Sigmoid colon (tissue), 7 donors: Measurements from ENCODE around the gene C1orf105. TPM values are rescaled to one million over a fixed set of nuclear protein-coding genes. Genes with fewer than 3 reads are reported as not detected.

Experiments used
- DNase-seq: peaks from one replicate; pipeline ENCODE4 v3.0.0-alpha.2; 2019
- H3K27ac ChIP-seq, 4 donors: fragments of 200-600 bp; sonication (generic); one replicate each; pipeline ENCODE4 v1.5.1; 2016 to 2019; ENCODE audit warnings: mild to moderate bottlenecking in 1 of 4
- H3K27me3 ChIP-seq, 3 donors: fragments of 200-600 bp; sonication (generic); one replicate each; pipeline ENCODE4 v1.5.1; 2019; ENCODE audit warnings: mild to moderate bottlenecking in 1 of 3
- H3K36me3 ChIP-seq, 4 donors: fragments of 200-600 bp; sonication (generic); one replicate each; pipeline ENCODE4 v1.5.1; 2016 to 2019
- H3K4me1 ChIP-seq, 4 donors: fragments of 200-600 bp; sonication (generic); one replicate each; pipeline ENCODE4 v1.5.1; 2017 to 2019
- H3K4me3 ChIP-seq, 4 donors: fragments of 200-600 bp; sonication (generic); one replicate each; pipeline ENCODE4 v1.5.1; 2017 to 2019; ENCODE audit warnings: mild to moderate bottlenecking in 2 of 4, moderate library complexity in 1 of 4
- H3K9me3 ChIP-seq, 4 donors: fragments of 200-600 bp in 3 of 4; sonication (generic) in 3 of 4; one replicate each; pipeline versions ENCODE4 v1.5.1 to v1.6.1; 2013 to 2019
- EP300 ChIP-seq, 4 donors: sonication (generic); formaldehyde crosslinking; IDR thresholded peaks; one replicate each; pipeline ENCODE4 v1.6.1; 2017; ENCODE audit warnings: antibody characterized with exemption in 4 of 4
- POLR2A ChIP-seq, 2 donors: fragments of 450-650 bp; IDR thresholded peaks; one replicate each; pipeline ENCODE4 v1.6.1; 2016; ENCODE audit warnings: antibody characterized with exemption in 2 of 2, mild to moderate bottlenecking in 2 of 2, moderate library complexity in 2 of 2
- POLR2AphosphoS5 ChIP-seq, 4 donors: sonication (generic); formaldehyde crosslinking; IDR thresholded peaks; one replicate each; pipeline ENCODE4 v1.6.1; 2017; ENCODE audit warnings: antibody characterized with exemption in 4 of 4
- WGBS, 2 donors: extraction: QIAGEN DNeasy Blood & Tissue Kit; methylation state at CpG; one replicate each; pipeline ENCODE4 v1.1.7; 2013; 5-methylcytosine and 5-hydroxymethylcytosine counted together
- intact Hi-C: fragments of 100-400 bp; cut with DNase I; formaldehyde crosslinking; loops from one replicate; pipeline ENCODE4 v1.15.1; 2023
- polyA plus RNA-seq, 3 donors: library from polyadenylated mRNA; stranded (reverse); fragments of 200-250 nt; gene quantifications; one replicate each; pipeline ENCODE4 v1.2.3, GENCODE V29; 2013
- total RNA-seq, 4 donors: library from RNA; depleted of rRNA; stranded (reverse); fragments of >200 nt; gene quantifications; one replicate each; pipeline ENCODE4 v1.1.0, GENCODE V29; 2016
- TF ChIP-seq, protein P1 (sequence below), 4 experiments: fragments of 450-650 bp in 3 of 4; fragments of 200-600 bp in 1 of 4; IDR thresholded peaks; one replicate each; pipeline ENCODE4 v1.5.1; 2016 to 2019; ENCODE audit warnings: antibody characterized with exemption in 4 of 4, mild to moderate bottlenecking in 3 of 4, moderate library complexity in 2 of 4
- donor health status: healthy with polysubstance abuse.
- donor health status: Bipolar disorder and iron deficiency.
- donor health status: healthy.

Gene C1orf105
- total and polyA plus RNA-seq, 7 donors: not detected

DNA sequence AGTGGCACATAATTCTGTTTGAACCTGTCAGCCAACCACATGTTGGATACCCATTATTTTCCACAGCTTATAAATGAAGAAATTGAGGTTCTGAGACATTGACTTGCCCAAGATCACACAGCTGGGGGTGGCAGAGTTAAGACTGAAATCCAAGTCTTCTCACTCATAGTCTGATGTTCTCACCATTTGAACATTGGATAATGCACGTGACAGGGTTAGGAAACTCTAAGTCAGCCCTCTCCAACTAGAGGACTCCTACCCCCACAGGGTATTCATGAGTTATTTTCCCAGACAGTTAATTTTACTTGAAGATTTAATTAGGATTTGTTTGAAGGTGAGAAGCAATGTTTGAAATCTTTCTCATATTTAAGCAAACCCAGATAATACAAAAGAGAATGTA, 38.1 kb upstream of the C1orf105 start:
- Histone ChIP-seq H3K36me3 (no peaks in the 10 kb centered on the region), H3K4me3 (no peak overlapping the region), H3K27me3 (no peaks in the 10 kb centered on the region), H3K27ac (peak overlapping the region; percentile 29 to 76 (median 60)), H3K9me3 (no peaks in the 10 kb centered on the region), H3K4me1 (peaks cover 0 to 37% (median 28%) of the 10 kb centered on the region in 4 donors)
- DNase-seq: no peak
- WGBS, 2 donors: 75 to 80% methylated on average over 1 of the region's 1 CpG
- intact Hi-C loops: loop anchor here (2.0 kb wide), 1 partner anchor 16 kb away; no protein-coding TSS in a partner anchor
- TF ChIP-seq, protein P1, sequence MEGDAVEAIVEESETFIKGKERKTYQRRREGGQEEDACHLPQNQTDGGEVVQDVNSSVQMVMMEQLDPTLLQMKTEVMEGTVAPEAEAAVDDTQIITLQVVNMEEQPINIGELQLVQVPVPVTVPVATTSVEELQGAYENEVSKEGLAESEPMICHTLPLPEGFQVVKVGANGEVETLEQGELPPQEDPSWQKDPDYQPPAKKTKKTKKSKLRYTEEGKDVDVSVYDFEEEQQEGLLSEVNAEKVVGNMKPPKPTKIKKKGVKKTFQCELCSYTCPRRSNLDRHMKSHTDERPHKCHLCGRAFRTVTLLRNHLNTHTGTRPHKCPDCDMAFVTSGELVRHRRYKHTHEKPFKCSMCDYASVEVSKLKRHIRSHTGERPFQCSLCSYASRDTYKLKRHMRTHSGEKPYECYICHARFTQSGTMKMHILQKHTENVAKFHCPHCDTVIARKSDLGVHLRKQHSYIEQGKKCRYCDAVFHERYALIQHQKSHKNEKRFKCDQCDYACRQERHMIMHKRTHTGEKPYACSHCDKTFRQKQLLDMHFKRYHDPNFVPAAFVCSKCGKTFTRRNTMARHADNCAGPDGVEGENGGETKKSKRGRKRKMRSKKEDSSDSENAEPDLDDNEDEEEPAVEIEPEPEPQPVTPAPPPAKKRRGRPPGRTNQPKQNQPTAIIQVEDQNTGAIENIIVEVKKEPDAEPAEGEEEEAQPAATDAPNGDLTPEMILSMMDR (IDR thresholded peaks at IDR 0.05): no peak
- no peak for TF ChIP-seq POLR2AphosphoS5 (IDR thresholded peaks at IDR 0.05)
- no peak for TF ChIP-seq POLR2A (IDR thresholded peaks at IDR 0.05)
- no peak for TF ChIP-seq EP300 (IDR thresholded peaks at IDR 0.05)

DNA sequence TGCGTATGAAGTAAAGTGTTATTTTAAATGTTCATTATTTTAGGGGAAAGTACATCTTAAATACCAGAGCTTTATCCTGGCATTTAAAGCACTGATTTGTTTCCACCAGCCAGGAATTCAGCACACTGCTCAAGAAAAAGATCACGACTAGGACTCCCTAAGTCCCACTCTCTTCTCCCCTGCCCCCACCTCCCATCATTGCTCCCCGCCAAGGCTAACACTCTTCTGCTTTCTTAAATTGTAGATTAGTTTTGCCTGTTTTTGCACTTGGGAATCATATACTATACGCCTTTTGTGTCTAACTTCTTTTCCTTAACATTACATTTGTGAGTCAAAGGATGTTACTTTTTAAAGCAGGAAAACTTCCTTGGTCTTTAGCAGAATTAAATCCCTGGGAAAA, 37.5 kb upstream of the C1orf105 start:
- Histone ChIP-seq H3K4me1 (peaks cover 0 to 37% (median 28%) of the 10 kb centered on the region in 4 donors), H3K4me3 (peak overlapping the region in 2 of 4 donors; percentile 17 to 24)
- 82 to 90% methylated on average over 4 of the region's 4 CpGs for WGBS, 2 donors

DNA sequence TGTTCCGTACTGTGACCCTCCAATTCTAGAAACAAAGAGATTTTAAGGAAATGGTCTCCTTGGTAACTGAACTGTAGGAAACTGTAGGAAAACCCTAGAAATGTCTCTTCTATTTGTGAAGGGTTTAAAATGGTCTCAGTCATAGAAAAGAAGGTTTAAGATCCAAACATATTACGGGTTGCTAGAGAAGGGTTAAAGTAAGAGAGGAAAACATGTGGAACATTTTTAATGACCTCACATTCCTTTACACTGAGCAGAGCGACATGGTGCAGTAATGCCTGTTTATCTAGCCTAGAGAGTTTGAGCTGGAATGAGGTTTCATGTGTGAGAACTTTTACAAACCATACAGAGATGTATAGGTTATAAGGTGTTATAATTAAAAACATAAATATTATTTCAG, 36.9 kb upstream of the C1orf105 start:
- 53 to 54% methylated on average over 3 of the region's 3 CpGs for WGBS, 2 donors
- no peaks in the 10 kb centered on the region for H3K27me3 ChIP-seq
- H3K9me3 ChIP-seq: no peaks in the 10 kb centered on the region
- H3K4me3 ChIP-seq: peak overlapping the region in 2 of 4 donors; percentile 17 to 24
- no peak for DNase-seq
- no peaks in the 10 kb centered on the region for H3K36me3 ChIP-seq
- H3K27ac ChIP-seq: peak overlapping the region; percentile 29 to 76 (median 60)
- H3K4me1 ChIP-seq: peaks cover 0 to 37% (median 26%) of the 10 kb centered on the region in 4 donors
- intact Hi-C loops: loop anchor here (2.0 kb wide), 1 partner anchor 17 kb away; no protein-coding TSS in a partner anchor
- TF ChIP-seq, protein P1 (IDR thresholded peaks at IDR 0.05): no peak

More for the DNA sequence above, 37.5 kb upstream of the C1orf105 start:
- H3K27me3 ChIP-seq: no peaks in the 10 kb centered on the region
- TF ChIP-seq POLR2A (IDR thresholded peaks at IDR 0.05) (no peak), POLR2AphosphoS5 (IDR thresholded peaks at IDR 0.05) (no peak)
- no peaks in the 10 kb centered on the region for H3K9me3 ChIP-seq
- no peak for DNase-seq
- H3K36me3 ChIP-seq: no peaks in the 10 kb centered on the region
- peak overlapping the region; percentile 29 to 76 (median 60) for H3K27ac ChIP-seq
- intact Hi-C loops: loop anchor here (2.0 kb wide), 1 partner anchor 16 kb away; no protein-coding TSS in a partner anchor

DNA sequence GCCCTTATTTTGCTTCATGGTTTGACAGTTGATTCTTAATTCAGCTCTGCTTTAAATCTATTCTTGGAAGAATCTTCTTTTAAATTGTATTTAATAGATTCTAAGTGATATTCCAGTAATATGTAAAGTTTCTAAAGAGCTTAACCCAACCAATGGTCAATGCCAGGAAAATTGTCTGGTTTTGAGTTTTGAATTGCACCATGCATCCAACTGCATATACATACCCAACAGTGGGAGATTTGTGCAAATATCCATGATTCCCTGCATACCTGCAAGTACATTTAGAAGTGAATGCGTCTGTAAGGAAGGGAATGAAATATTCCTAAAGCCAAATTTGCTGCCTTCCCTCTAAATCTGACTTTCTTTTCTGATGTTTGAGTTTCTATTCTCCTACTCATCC, 35.8 kb upstream of the C1orf105 start:
- Histone ChIP-seq H3K36me3 (no peaks in the 10 kb centered on the region), H3K27ac (peak overlapping the region in 1 of 4 donors; percentile 72), H3K4me3 (no peak overlapping the region), H3K9me3 (no peaks in the 10 kb centered on the region), H3K27me3 (no peaks in the 10 kb centered on the region), H3K4me1 (peaks cover 0 to 37% (median 26%) of the 10 kb centered on the region in 4 donors)
- no peak for DNase-seq
- 88 to 93% methylated on average over 1 of the region's 1 CpG for WGBS, 2 donors
- TF ChIP-seq POLR2AphosphoS5 (IDR thresholded peaks at IDR 0.05) (no peak), EP300 (IDR thresholded peaks at IDR 0.05) (no peak), POLR2A (IDR thresholded peaks at IDR 0.05) (no peak)
- TF ChIP-seq, protein P1 (IDR thresholded peaks at IDR 0.05): no peak
- intact Hi-C loops: no loop called here

DNA sequence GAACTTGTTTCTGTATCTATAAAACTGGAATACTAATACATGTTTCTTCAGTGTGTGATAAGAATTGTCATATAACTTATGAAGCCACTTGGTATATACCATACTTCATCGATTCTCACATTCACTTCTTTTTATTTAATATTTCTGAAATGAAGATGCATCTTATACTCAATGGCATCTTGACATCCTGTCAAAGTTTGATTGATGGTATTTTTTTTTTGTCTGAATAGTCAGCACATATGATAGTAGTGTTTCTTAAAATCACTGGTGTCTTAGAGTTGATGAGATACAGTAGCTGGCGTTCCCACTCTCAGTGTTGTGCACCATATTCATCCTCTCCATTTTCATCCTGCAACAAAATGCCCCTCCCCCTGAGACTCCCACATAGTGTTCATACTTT, 34.4 kb upstream of the C1orf105 start:
- H3K4me1 ChIP-seq: peaks cover 0 to 46% (median 38%) of the 10 kb centered on the region in 4 donors
- no peaks in the 10 kb centered on the region for H3K27me3 ChIP-seq
- H3K36me3 ChIP-seq: no peaks in the 10 kb centered on the region
- H3K27ac ChIP-seq: no peak overlapping the region
- TF ChIP-seq POLR2A (IDR thresholded peaks at IDR 0.05): no peak
- no peak for TF ChIP-seq EP300 (IDR thresholded peaks at IDR 0.05)
- TF ChIP-seq, protein P1 (IDR thresholded peaks at IDR 0.05): no peak
- no peak for TF ChIP-seq POLR2AphosphoS5 (IDR thresholded peaks at IDR 0.05)
- no peak for DNase-seq
- WGBS, 2 donors: 99% methylated on average over 2 of the region's 2 CpGs
- intact Hi-C loops: no loop called here
- H3K9me3 ChIP-seq: no peaks in the 10 kb centered on the region
- H3K4me3 ChIP-seq: no peak overlapping the region
